GM18909 (cell line): ENCODE measurements around the gene SOX30.

ENCODE experiments used
- ATAC-seq: cut with Tn5 transposase; IDR thresholded peaks from one replicate; pipeline ENCODE4 v1.9.1; 2021; ENCODE audit warnings: mild to moderate bottlenecking; ENCODE audit not compliant: unreplicated experiment, poor library complexity

Gene SOX30

DNA sequence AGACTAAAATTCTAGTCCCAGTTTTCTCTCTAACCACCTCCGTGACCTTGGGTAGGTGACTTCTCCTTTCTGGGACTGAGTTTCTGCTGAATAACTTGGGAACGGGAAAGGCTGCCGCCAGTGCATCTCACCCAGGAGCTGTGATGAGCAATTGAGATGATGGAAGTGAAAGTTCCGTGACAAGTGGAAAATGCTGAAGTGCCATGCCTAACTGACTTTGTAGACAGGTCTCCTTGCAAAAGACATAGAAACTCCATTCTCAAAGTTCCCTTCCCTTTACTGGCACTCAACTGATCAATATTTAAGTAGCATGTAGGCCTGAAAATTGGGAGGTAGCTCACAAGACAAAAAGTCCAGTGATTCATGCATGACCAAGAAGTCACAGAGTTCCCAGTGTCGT lies 70.3 kb downstream of the SOX30 start:
- no peak for ATAC-seq

DNA sequence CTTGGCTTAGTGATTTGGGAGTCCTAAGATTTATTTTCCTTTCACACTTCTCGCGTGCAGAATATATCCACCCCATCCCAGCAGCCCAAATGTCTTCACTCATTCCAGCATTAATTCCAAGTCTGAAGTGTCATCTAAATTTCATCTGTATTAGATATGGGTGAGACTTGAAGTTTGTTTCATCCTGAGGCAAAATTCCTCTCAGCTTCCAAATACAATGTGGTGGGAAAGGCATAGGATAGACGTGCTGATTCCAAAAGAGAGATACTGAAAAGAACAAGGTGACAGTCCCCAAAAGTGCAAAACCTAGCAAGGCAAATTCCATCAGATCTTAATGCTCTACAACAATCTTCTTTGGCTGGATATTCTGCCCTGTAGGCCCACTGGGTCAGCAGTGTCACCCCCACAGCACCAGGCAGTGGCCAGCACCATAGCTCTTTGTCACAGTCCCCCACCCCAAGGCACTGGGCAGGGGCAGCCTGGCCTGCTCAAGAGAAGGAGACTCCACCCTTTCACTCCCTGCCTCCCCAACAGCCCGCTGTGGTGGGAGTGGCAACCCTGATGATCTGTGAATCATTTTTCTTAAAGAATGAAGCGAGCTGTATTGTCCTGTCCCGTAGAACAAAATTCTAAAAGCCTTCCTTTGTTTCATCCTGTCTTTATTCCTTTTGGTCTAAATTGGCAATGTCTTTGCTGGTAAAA lies 74.0 kb downstream of the SOX30 start:
- ATAC-seq, result no peak

DNA sequence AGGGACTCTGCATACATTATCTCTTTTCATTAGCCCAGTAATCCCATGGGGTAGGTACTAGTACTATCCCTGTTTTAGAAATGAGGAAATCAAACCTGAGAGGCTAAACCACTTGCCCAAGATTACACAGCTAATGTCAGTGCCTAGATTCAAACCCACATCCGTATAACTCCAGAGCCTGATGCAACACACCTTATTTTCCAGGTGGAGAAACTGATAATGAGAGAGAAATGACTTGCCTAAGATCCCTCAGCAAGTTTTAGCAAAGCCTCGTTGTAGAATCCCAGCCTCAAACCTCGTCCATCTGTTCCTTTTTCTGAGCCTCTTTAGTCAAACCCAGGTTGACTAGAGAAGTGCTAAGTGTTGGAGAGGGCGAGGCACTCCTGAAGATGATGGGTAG lies 75.6 kb downstream of the SOX30 start:
- no peak for ATAC-seq
